GM18519 (cell line): ENCODE measurements around the gene SAMD14.
A peak's percentile ranks its signal among the peaks of the same experiment; 100 is the strongest.

Experiments used
- ATAC-seq: cut with Tn5 transposase; IDR thresholded peaks from one replicate; pipeline ENCODE4 v1.9.1; 2021; ENCODE audit warnings: mild to moderate bottlenecking, moderate library complexity; ENCODE audit not compliant: unreplicated experiment, low FRiP score

SAMD14 gene

DNA sequence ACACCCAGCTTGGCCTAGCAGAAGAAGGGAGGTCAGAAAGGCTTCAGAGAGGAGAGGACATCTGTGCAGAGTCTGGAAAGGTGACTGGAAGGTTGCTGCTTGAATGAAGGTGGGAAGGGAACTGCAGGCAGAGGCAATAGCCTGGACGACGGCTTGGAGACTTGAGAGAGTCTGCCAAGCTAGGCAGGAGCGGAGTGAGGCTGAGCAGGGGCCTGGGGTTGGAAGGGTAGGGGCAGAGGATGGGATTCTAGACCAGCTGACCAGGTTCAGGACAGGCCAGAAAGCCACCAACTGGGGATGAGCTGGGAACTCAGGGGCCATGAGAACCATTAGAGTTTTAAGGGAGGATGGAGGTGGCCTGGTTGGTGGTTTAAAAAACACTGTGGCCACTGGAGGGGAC is 35.5 kb upstream of the SAMD14 start:
- ATAC-seq, result no peak

DNA sequence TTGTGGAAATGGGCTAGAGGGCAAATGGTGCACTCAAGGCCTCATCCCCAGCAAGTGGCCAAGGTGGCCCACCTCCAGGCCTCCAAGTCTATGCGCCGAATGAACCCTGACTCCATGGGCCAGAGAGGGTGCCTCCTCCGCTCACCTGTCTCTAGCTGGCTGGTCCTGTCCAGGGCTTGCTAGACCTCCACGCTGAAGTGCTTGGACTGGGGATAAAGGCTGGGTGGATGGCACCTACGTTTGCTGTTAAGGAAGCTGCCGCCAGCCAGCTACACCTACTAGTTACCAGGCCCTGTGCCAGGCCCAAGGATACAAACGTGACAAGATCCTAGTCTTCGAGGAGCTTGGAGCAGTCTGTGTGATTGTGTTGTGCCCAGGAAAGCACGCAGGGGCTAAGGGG is 35.1 kb upstream of the SAMD14 start:
- ATAC-seq, result no peak

DNA sequence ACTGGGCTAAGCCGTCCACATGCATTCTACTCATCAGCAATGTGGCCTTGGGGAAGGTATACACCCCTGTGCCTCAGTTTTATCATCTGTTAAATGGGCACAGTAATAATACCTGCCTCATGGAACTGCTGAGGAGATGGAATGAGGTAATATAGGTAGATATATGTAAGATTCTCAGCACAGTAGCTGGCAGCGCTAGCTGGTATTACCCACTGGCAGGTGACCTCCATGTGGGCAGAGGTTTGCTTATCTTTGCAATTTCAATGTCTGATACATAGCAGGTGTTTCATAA is 34.7 kb upstream of the SAMD14 start:
- ATAC-seq, result no peak

DNA sequence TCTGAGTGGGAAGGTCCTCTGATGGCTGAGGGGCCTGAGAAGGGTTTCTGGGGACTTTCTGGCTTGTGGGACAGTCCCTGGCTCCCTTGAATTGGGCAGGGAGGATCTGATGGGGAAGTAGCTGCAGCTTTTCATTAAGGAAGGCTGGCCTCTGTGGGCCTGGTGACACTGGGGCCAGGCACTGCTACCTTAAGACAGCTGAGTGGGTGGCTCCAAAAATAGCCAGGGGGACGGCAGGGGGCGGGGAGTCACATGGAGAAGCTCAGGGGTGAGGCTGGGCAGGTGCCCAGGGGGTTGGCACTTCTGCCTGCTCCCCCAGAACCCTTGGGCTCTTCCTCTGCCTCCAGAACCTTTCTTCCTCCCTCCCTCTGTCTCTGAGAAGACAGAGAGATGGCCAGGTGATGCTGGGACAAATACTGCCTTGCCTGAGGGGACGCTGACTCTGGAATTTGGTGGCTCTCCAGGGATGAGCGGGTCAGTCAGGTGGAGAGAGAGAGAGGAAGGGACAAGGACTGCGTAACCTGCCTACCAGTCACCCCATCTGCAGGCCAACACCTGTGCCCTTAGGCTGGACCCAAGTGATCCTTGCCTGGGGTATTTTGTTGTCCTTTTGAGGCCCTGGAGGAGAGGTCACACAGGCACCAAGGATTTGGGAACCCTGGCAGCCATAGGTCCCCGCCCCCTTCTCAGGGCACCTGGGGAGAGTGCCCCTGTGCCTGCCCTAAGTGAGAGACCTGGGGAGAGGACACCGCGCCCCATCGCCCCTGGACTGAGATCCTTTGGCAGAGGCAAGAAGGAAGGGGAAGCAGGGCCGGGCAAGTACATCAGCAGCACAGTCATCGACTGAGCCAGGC is 34.1 kb upstream of the SAMD14 start:
- no peak for ATAC-seq

DNA sequence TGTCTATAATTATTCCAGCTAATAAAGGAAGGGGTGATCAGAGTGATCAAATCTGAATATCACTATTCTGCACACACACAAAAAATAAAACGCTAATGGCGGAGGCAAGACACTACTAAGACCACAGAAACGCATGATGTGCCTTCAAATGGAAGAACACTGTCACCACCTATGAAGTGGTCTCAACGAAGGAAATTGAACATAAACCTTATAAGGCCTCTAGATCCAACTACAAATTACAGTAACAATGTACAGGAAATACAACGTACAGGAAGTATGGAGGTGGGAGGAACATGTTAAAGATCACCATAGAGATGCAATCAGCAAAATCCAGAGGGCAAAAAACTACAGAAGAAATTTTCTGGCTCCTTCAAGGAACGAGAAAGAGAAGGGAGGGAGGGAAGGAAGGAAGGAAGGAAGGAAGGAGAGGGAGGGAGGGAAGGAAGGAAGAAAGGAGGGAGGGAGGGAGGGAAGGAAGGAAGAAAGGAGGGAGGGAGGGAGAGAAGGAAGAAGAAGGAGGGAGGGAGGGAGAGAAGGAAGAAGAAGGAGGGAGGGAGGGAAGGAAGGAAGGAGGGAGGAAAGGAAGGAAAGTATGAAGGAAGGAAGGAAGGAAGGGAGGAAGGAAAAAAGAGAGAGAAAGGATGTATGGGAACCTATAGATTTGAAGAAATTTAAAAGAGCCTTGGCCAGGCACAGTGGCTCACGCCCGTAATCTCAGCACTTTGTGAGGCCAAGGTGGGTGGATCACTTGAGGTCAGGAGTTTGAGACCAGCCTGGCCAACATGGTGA is 32.7 kb upstream of the SAMD14 start:
- no peak for ATAC-seq

DNA sequence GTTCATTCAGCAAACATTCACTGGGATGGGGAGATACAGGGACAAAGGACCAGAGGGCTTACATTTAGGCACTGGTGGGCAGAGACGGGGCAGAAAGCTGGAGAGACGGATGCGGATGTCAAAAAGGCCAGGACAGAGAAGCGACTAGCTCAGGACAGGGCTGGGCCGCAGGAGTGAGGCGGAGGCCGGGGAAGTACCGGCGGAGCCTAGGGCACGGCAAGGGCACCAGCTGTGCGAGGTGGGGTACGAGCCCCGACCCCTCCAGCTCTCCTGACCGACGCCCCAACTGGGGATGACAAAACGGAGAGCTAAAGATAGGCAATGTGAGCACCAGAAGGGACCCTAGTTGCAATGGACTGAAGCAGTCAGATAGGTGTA is 31.9 kb upstream of the SAMD14 start:
- no peak for ATAC-seq

DNA sequence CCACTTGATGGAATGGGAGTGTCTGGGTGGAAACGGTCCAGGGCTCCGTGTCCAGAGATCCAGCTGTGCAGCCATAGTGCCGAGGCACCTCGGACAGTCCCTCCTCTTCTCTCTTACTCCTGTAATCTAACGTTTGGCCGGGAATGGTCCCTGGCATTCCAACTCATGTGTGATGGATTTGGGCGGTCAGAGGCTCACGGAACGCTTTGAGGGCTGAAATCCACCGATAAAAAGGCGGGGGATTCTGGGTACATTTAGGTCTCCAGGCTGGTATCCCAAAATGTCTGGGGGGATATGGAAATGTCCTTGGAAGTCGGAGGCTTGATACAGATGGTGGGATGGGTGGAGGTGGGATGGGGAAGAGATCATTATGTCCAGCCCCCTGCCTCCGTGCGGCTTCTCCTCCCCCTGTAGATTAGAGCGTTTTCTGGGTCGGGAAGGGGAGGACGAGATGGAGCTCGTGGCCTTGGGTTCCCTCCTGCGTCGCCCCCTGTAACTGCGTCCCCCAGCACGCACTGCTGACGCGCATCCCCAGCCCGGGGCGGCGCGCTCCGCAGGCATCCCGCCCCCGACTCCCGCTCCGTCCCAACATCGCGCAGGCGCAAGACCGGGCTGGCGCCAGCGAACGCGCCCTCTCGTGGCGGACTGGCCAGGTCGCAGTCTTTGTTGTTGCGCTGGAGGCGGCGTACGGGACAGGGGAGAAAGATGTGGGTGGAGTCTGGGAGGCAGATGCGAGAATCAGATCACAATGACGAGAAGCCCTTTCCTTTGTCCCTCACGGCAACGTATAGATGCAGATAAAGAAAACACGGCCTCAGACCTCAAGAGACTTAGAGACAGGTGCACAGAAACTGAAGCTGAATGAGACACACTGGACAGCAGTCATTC is 31.3 kb upstream of the SAMD14 start:
- ATAC-seq, result peak; percentile 70

DNA sequence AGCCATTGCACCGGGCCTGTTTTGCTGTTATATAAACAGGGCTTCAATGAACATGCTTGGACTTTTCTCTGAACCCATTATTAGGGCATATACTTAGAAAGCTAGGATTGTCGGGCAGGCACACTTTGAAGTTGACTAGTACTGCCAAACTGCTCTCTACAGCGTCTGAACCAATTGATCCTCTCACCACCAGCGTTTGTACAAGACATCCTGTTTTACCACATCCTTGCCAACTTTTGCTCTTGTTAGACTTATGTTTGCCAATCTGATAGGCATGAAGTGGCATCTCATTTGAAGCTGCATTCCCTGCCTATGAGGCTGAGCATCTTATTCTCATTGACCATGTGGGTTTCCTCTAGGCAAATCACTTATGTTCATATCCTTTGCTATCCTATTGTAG is 27.9 kb upstream of the SAMD14 start:
- ATAC-seq, result no peak

DNA sequence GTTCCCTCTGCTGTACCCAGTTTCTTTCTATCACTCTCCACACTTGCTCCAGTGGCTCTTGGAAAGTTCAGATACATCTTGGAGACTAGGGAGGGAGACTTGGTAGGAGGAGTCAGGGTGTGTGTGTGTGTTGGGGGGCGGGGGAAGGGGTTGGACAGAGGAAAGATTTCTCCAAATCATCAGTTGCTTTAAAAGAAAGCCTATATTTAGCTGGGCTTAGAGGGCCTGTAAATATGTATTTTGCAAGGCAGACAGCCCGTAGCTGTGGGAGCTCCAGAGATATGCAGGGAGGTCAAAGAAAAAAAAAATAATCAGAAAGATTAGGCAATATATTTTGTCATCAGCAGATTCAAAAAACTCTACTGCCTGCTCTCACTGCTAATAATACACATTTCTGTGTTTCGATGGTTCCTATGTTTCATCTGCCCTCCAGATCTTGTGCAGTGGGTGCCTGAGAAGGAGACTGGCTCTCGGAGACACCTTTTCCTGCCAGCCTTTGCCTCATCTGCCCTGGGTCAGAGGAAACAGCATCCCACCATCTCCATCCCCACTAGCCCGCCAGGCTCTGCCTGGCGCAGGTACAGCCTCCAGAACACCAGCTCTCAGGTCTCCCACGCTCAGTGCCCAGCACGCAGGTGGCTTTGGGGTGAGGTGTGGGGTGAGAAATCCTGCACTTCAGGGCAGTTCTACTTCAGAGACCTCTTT is 25.3 kb upstream of the SAMD14 start:
- ATAC-seq, result no peak

DNA sequence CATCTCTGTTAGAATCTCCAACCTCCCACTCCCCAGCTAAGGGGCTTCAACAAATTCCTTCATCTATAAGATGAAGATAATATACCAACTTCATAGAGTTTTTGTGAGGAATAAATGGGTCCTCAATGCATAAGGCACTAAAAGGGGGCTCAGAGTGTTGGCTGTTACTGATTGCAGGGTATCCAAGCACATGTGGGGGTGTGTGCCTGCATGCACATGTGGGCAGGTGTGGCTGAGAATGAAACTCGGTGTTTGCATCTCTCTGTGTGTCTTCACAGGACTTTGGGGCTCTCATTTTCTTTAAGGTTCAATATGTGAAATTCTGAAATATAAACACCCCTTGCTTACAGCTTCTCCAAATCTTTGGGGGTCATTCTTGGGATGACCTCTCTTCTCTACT is 24.6 kb upstream of the SAMD14 start:
- ATAC-seq, result no peak

DNA sequence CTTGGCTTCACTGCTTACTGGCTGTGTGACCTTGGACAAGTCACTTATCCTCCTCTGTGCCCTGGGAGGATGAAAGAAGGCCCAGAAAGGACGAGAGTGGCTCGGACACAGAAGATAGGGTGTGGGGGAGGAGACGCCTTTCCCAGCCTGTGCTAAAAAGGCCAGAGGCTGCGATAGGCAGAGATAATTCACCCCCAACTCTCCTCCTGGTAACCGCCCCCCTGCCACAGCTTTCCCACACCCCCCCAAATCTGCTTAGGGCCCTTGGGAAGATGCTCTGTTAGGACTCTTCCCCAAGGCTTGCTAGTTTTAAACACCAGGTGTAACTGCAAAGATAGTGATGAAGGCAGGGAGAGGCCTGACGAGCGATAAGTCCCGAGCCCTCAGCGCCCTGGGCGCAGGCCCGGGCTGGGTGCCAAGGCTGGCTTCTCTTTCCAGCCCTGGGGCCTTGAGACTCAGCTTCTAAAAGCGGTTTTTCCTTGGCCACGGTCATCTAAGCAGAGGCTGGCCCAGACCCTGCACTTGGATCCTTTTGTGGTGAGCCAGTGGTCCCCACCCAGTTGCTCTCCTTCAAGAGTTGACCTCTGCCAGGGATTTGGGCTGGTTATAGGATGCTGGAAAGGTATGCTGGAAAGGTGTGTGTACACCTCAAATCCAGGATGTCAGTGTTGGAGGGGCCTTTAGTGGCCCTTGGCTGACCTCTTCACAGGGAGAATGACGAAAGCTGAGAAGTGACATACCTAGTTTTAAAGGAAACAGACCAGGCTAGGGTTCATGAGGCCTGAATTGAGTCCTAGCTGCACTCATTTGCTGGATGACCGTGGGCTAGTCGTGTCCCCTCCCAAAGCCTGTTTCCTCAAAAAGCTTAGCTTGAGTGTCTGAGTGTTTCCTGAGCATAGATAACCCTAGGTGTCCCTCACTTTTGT is 24.0 kb upstream of the SAMD14 start:
- ATAC-seq, result no peak

DNA sequence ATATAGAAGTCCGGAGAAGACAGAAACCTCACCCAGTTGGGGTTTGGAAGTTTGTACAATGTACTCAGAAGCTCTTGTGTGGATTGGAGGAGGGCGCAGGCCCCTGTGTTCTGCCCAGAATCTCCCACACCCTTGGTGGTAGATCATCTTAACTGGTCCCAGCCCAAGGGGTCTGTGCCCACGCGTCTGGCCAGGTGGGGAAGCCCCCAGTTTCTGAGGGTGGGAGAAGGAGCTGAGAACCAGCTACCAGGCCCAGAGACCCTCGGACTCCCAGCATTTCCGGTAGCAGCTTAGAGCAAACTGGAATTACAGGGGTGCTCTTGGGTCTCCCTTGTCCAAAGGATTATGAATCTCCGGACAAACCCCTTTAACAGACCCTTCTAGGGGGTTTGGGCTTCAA is 22.8 kb upstream of the SAMD14 start:
- ATAC-seq, result no peak

DNA sequence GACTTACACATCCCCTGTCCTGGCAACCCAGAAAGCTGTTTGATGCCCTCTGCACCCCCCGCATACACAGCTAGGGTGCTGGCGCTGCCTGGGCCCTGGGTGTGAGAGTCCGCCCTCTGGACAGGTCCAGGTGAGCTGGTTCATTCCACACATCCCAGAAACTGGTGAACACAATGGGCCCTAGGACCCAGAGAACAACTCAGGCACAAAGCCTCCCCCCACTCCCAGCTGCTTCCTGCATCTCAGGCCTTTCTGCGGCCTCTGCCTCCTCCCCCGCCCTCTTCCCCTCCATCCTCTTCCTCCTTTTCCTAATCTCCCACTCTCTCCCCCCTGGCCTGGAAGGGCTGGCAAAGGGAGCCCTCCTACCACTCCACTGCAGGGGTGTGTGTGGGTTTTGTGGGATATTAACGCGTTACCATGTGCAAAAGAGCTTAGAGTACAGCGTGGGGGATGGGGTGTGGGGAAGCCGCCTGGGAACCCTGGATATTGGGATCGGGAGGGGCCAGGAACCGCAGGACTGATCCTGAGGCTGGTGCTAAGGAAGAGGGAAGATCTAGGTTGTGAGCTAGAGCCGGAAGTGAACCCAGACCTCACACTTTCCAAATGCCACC is 22.1 kb upstream of the SAMD14 start:
- ATAC-seq, result no peak

DNA sequence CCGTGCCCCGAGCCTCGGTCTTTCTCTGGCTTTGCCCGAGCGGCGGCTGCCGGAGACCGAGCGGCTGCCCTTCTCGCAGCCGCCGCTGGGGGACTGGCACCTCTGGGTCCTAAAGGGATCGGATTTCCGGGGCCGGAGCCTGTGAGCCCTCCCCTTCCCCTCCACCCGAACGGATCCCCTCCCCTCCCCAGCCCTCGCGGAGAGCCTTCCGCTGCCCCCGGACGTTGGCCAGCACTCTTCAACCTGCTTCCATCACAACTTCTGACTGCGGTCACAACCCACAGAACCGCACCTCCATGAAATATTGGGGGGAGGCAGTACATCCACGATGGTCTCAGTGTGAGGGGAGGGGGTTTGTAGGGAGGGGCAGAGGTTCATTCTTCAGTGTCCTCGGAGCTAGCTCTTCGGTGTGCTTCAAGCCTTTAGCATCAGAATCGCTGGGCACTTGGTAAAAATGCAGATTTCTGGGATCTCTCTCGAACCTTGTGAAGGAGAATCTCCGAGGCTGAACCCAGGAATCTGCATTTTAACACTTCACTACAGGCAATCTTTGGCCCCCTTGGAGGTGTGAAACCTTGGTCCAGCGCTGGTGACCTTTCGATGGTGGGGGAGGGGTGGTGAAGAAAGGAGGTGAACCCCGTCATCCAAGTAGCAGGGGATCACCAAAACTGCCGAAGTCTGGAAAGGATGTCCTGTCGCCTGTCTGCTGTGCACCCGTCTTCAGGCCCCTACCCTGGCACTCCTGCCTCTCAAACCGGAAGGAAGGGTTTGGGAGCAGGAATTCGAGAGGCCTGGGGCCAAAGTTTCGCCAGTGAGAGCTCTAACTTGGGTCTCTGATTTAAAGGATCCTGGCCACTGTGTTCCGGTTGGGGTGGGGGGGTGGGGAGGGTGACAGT is 21.3 kb upstream of the SAMD14 start:
- no peak for ATAC-seq

DNA sequence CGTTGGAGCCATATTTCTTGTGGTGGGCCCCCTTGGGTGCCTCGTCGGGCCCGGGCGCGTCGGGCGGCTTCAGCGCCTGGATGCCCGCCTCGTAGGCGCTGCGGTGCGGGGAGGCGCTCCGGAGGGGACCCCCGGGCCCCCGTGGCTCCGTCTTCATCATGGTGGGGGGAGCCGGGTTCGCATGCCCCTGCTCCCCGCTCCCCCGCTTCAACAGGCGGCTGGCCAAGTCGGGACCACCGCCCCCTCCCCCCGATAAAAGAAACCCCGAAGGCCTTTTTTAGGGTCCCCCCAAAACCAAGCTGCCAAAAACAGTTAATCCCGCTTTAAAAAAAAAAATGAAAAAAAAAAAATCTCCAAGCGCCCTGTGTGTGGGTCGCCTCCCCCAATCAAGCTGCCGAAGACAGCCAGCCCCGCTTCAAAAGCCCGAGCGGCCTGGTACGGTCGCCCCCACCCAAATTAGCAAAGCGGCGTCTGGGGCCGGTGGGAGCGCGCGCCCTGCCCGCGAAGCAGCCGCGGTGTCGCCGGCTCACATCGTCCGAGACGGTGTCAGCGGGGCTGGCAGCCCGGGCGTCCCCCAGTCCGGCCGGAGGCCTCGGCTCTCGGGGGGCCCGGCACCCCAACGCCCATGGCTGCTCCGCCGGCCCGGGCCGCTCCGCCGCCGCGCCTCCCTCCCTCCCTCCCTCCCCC is 20.5 kb upstream of the SAMD14 start, which contains the start of gene PPP1R9B:
PPP1R9B (minus strand) TSS at position 324 of the 687 bp plus-strand sequence; CDS start at position 160, 164 bp downstream.
- no peak for ATAC-seq

DNA sequence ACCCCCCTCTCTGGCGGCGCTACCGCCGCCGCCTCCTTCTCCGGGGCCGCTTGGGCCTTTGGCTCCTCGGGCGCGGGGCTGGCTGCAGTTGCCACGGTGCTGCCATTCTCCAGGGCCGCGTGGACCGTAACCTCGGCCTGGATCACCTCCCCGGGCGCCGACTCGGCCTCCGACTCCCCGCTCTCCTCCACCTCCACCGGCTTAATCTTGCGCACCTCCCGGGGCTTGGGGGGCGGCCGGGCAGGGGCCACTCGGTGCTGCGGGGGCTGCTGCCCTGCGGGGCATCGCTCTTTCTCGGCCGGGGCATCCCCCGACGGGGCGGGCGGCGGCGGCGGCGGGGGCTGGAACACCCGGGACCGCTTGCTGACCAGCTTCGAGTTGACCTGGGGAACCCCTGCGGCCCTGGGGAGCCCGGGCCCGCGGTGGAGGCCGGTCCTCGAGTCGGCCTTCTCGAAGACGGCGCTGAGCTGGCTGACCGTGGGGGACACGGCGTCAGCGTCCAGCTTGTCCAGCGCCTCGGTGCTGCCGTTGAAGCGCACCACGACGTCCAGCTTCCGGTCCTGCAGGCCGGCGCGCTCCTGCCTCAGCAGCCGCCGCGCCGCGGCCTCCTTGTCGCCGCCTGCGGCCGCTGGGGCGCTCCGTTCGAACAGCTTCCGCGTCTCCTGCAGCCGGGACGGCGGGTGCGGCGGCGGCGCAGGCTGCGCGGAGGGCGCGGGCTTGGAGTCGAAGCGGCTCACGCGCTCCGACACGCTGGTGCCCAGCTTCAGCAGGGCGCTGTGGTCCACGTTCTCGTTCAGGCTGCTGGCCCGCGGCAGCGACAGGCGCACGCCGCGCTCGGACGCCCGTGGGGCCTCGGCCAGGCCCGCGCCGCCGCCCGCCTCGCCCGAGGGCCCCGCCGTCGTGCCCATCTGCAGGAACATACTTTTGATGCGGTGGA is 19.7 kb upstream of the SAMD14 start:
- no peak for ATAC-seq
